Panc1 (cell line): ENCODE data around the gene KRTAP5-10. TPM values are rescaled to one million over a fixed set of nuclear protein-coding genes. Genes with fewer than 3 reads are reported as not detected.

ENCODE experiments used
- ATAC-seq: fragments of 200-7000 bp; cut with Tn5 transposase; 2 replicates; pipeline ENCODE4 v1.9.1; 2020; ENCODE audit warnings: mild to moderate bottlenecking, moderate library complexity
- BruUV-seq: library from RNA; stranded (reverse); fragments of 400-500 nt; replicated peaks from 2 replicates; lab custom pipeline; 2021; lab: Mats Ljungman, UMichigan
- CTCF ChIA-PET: fragments of 300-600 bp; sonication (Branson Sonifier 250); formaldehyde crosslinking; loops from one replicate; lab custom pipeline; 2022; ENCODE audit warnings: antibody characterized with exemption; lab: Charles Lee
- POLR2A ChIA-PET: fragments of 300-600 bp; sonication (Branson Sonifier 250); formaldehyde crosslinking; loops from one replicate; lab custom pipeline; 2022; ENCODE audit warnings: antibody characterized with exemption; lab: Charles Lee
- DNase-seq: peaks from one replicate; pipeline ENCODE4 v3.0.0-alpha.2; 2010; ENCODE audit warnings: low read depth, low spot score
- H3K27ac ChIP-seq: 2 replicates; pipeline ENCODE4 v1.5.1; 2011; ENCODE audit warnings: mild to moderate bottlenecking, low read length, inconsistent platforms
- H3K27me3 ChIP-seq: fragments of 200-500 bp; sonication (Bioruptor generic); 2 replicates; pipeline ENCODE4 v1.6.0; 2014; ENCODE audit warnings: low read length, inconsistent platforms; ENCODE audit not compliant: control insufficient read depth, insufficient read depth
- H3K36me3 ChIP-seq: fragments of 200-500 bp; sonication (Bioruptor generic); 2 replicates; pipeline ENCODE4 v1.5.1; 2014; ENCODE audit warnings: inconsistent platforms, mild to moderate bottlenecking, low read length, moderate library complexity; ENCODE audit not compliant: control insufficient read depth, insufficient read depth
- H3K4me1 ChIP-seq: 2 replicates; pipeline ENCODE4 v1.5.1; 2011; ENCODE audit warnings: inconsistent platforms, mild to moderate bottlenecking, low read length, moderate library complexity; ENCODE audit not compliant: control insufficient read depth, insufficient read depth
- H3K4me3 ChIP-seq, 2 experiments: 2 replicates each; pipeline ENCODE4 v1.5.1; 2011 to 2012; ENCODE audit warnings: low read depth in 2 of 2, low read length in 2 of 2, mild to moderate bottlenecking in 2 of 2, inconsistent platforms in 1 of 2, moderate library complexity in 1 of 2
- H3K9me3 ChIP-seq: fragments of 200-500 bp; sonication (Bioruptor generic); 2 replicates; pipeline ENCODE4 v1.5.1; 2014; ENCODE audit warnings: low read depth, mild to moderate bottlenecking, inconsistent platforms, low read length, moderate library complexity; ENCODE audit not compliant: control insufficient read depth, insufficient read depth
- CTCF ChIP-seq: fragments of 450-650 bp; IDR thresholded peaks from 2 replicates; pipeline ENCODE4 v1.5.1; 2017; ENCODE audit warnings: mild to moderate bottlenecking
- POLR2AphosphoS5 ChIP-seq: IDR thresholded peaks from 2 replicates; pipeline ENCODE4 v1.6.1; 2012; ENCODE audit warnings: mild to moderate bottlenecking, low read depth, low read length, moderate library complexity
- REST ChIP-seq, 2 experiments: IDR thresholded peaks; 2 replicates each; pipeline ENCODE4 v1.6.1; 2011 to 2012; ENCODE audit warnings: low read depth in 2 of 2, control low read depth in 1 of 2, low read length in 1 of 2, mild to moderate bottlenecking in 1 of 2, moderate library complexity in 1 of 2; ENCODE audit not compliant: insufficient read depth in 1 of 2
- SIN3A ChIP-seq: IDR thresholded peaks from 2 replicates; pipeline ENCODE4 v1.6.1; 2012; ENCODE audit warnings: low read depth, mild to moderate bottlenecking, low read length, moderate library complexity, borderline replicate concordance; ENCODE audit not compliant: insufficient read depth
- TCF7L2 ChIP-seq: IDR thresholded peaks from 2 replicates; pipeline ENCODE4 v1.6.1; 2011; ENCODE audit warnings: mild to moderate bottlenecking, low read depth, low read length, inconsistent platforms
- in situ Hi-C: cut with HindIII; loops from 2 replicates; pipeline ENCODE4 v1.10.0; 2016; ENCODE audit warnings: low sequenced_read_pairs, low pct_unique_long_range_greater_than_20kb
- intact Hi-C: fragments of 100-400 bp; cut with micrococcal nuclease; formaldehyde crosslinking; loops from one replicate; pipeline ENCODE4 v1.10.0; 2022; ENCODE audit not compliant: unreplicated experiment
- total RNA-seq: library from RNA; stranded (reverse); gene quantifications from one replicate; pipeline ENCODE4 v1.2.1, GENCODE V29; 2021; ENCODE audit not compliant: unreplicated experiment

KRTAP5-10 gene
- total RNA-seq, 1 experiment from 2014 or later, result not detected

GRCh38 chr11:71558996-71559395, 6.4 kb upstream of the KRTAP5-10 start:
- Histone ChIP-seq H3K27me3 (peaks cover 9% of the 10 kb centered on the region; the same call in 1 of the 2 replicates), H3K27ac (no peak overlapping the region), H3K9me3 (no peaks in the 10 kb centered on the region), H3K36me3 (no peaks in the 10 kb centered on the region), H3K4me1 (no peaks in the 10 kb centered on the region), H3K4me3 (no peak overlapping the region)
- in situ Hi-C loops (no loop called here), intact Hi-C loops (no loop called here)
- BruUV-seq, result no TSS peak
- ATAC-seq (no peak), DNase-seq (no peak)
- POLR2A ChIA-PET, result no interaction called here
- CTCF ChIA-PET, result no interaction called here
- TF ChIP-seq POLR2AphosphoS5 (no peak), TCF7L2 (no peak), CTCF (no peak), REST (IDR thresholded peaks at IDR 0.05; ENCODE audit: insufficient read depth in 1 of 2, low read depth in 2 of 2, low read length in 1 of 2) (no peak), SIN3A (no peak)

GRCh38 chr11:71562120-71562519, 3.2 kb upstream of the KRTAP5-10 start:
- Histone ChIP-seq H3K27me3 (peaks cover 12% of the 10 kb centered on the region; the same call in 1 of the 2 replicates), H3K4me1 (no peaks in the 10 kb centered on the region), H3K9me3 (no peaks in the 10 kb centered on the region), H3K27ac (no peak overlapping the region), H3K4me3 (no peak overlapping the region), H3K36me3 (no peaks in the 10 kb centered on the region)
- ChIA-PET CTCF (no interaction called here), POLR2A (no interaction called here)
- TF ChIP-seq TCF7L2 (no peak), CTCF (no peak), POLR2AphosphoS5 (no peak), REST (IDR thresholded peaks at IDR 0.05; ENCODE audit: insufficient read depth in 1 of 2, low read depth in 2 of 2, low read length in 1 of 2) (no peak), SIN3A (no peak)
- ATAC-seq (no peak), DNase-seq (no peak)
- in situ Hi-C loops, result no loop called here
- intact Hi-C loops, result no loop called here
- no TSS peak for BruUV-seq
